ENCODE measurements around the gene ZNF346.

Gene ZNF346

DNA sequence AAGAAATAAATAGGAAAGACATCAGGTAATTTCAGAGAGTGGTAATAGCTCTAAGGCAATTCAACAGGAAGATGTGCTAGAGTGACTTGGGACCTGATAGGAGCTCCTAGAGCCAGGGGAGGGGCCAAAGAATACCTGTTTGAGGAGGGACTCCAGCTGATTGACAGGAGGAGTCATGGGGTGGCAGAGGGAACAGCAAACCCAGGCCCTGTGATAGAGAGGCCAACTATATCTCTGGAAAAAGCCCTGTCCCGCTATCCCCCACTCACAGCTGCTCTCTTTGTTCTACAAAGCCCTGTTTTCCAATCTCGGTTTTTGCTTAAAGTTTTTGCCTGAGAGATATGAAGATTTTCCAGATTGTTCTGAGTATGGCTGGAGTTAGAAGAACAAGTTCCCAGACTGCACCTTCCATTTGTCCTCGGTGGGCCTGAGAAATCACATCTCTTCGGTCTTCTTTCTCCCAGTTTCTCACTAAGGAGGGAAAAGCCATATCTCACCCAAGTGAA is 102.0 kb downstream of the ZNF346 start:
- no peak for DNase-seq

DNA sequence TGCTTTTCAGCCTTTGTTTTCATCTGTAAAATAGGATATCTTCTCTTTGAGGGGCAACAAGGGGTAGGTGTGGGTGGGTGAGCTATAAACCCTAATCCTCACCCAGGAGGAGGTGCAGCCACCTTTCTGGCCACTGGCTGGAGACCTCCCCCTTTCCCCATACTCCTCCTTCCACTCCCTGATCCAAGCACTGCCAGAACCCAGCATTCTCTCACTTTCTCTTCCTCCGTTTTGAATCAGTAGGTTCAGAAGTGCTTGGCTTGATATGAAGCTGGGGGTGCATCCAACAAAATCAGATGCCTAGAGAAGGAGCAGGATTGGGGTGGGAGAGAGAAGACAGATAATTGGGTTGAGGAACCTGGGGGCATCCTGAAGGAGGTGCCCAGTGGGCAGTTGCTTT is 104.3 kb downstream of the ZNF346 start:
- DNase-seq, result no peak

DNA sequence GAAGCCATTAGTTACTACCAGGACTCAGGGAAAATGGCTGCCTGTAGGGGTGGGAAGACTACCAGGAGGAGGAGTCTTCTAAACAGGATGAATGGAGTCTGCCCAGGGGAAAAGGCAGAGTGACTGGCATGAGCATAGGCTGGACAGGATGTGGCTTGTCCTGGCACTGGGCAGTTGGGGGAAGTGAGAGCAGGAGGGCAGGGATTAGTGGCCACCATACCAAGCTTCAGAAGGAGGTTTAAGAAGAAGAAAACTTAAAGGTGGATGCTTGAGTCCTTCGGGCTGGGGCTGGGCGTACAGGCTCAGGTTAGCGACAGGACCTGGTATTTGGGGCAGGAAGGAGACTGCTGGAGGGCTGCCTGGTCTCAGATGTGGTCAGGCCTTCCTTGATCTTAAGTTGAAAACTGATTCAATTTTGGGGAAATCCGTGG is 106.1 kb downstream of the ZNF346 start:
- peak in 1 of 2 donors; percentile 27 for DNase-seq

DNA sequence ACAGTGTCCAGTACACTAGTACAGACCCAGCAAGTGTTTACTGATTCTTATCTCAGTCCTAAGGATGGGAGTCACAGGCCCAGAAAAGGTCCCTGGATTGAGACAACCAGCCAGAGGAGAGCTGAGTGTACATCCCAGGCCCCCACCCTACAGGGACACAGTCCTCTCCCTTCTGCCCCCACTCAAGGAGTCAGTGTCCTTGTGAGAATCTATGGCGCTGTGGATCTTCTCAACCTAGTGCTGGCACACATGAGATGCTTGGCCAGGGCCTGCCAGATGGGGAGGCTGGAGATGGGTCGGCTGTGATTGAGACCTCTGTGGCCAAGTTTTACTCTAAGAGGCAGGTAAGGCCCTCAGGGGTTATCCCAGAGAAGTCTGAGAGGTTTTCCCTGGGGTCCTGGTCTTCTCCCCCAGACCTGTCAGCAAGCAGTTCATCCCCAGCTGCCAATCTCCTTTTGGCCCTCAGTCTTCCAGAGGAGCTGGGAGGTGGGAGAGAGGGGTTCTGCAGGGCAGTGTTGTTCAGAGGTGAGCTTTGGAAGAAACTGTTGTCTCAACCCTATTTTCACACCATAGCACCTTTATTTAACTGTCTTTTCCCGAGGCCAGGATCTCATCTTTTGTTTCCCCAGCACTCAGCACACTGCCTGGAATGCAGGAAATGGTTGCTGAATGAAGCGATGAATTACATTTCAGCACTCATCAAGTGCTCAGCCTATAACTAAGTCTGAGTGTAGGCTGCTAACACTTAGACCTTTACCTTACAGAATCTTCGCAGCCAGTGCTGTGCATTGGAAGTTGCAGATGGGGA is 107.9 kb downstream of the ZNF346 start:
- no peak for DNase-seq

Measured in activated CD4-positive, alpha-beta T cell treated with anti-CD3 and anti-CD28 coated beads for 4 hours (primary cell).